Neural cell (in vitro differentiated cells): ENCODE results near the gene MXI1. TPM values are rescaled to one million over a fixed set of nuclear protein-coding genes. Genes with fewer than 3 reads are reported as not detected.
"Not testable (repeated sequence)": the region's sequence is repeated elsewhere in the genome, so short reads cannot be mapped to it uniquely, and the experiment has no call there.

Experiments
- H2AFZ ChIP-seq: fragments of 200-600, 300-800 bp; sonication (generic), shearing (Covaris generic); 2 replicates; pipeline ENCODE4 v1.6.0; 2014; ENCODE audit warnings: low read depth, mild to moderate bottlenecking, antibody characterized with exemption, low read length, moderate library complexity
- H3F3A ChIP-seq: fragments of 200-600 bp; shearing (Covaris generic); 2 replicates; pipeline ENCODE4 v1.6.1; 2016; ENCODE audit warnings: mild to moderate bottlenecking, moderate library complexity, mixed read lengths, antibody characterized with exemption, low read length; ENCODE audit not compliant: insufficient read depth, poor library complexity, severe bottlenecking
- H3K27ac ChIP-seq: fragments of 200-600, 300-800 bp; sonication (generic), shearing (Covaris generic); 2 replicates; pipeline ENCODE4 v1.5.1; 2014; ENCODE audit warnings: mild to moderate bottlenecking, low read length, moderate library complexity
- H3K27me3 ChIP-seq: fragments of 300-800, 200-600 bp; sonication (generic), shearing (Covaris generic); 2 replicates; pipeline ENCODE4 v1.6.0; 2014; ENCODE audit warnings: mild to moderate bottlenecking, low read depth, low read length, moderate library complexity; ENCODE audit not compliant: insufficient read depth
- H3K36me3 ChIP-seq: fragments of 300-800, 200-600 bp; sonication (generic), shearing (Covaris generic); 2 replicates; pipeline ENCODE4 v1.5.1; 2014; ENCODE audit warnings: mild to moderate bottlenecking, antibody characterized with exemption, low read length, moderate library complexity; ENCODE audit not compliant: insufficient read depth
- H3K4me2 ChIP-seq: fragments of 300-800, 200-600 bp; sonication (generic), shearing (Covaris generic); 2 replicates; pipeline ENCODE4 v1.6.0; 2014; ENCODE audit warnings: mild to moderate bottlenecking, low read length
- H3K4me3 ChIP-seq: fragments of 300-800, 200-600 bp; sonication (generic), shearing (Covaris generic); 2 replicates; pipeline ENCODE4 v1.5.1; 2014; ENCODE audit warnings: mild to moderate bottlenecking, low read length, moderate library complexity
- H3K79me2 ChIP-seq: fragments of 200-600 bp; shearing (Covaris generic); replicated peaks from 2 replicates; pipeline ENCODE4 v1.6.0; 2014; ENCODE audit warnings: mild to moderate bottlenecking, low read length, moderate library complexity; ENCODE audit not compliant: insufficient read depth
- H3K9ac ChIP-seq: fragments of 300-800, 200-600 bp; sonication (generic), shearing (Covaris generic); 2 replicates; pipeline ENCODE4 v1.6.1; 2016; ENCODE audit warnings: mild to moderate bottlenecking, low read length, mixed read lengths
- H3K9me2 ChIP-seq: fragments of 200-600 bp; shearing (Covaris generic); 2 replicates; pipeline ENCODE4 v1.6.1; 2016; ENCODE audit warnings: mild to moderate bottlenecking, low read length, mixed read lengths; ENCODE audit not compliant: insufficient read depth
- H3K9me3 ChIP-seq: fragments of 200-600, 300-800 bp; sonication (generic), shearing (Covaris generic); 2 replicates; pipeline ENCODE4 v1.6.1; 2016; ENCODE audit warnings: mild to moderate bottlenecking, mixed run types, low read length, moderate library complexity, mixed read lengths
- H4K20me1 ChIP-seq: fragments of 200-600 bp; shearing (Covaris generic); 2 replicates; pipeline ENCODE4 v1.6.1; 2016; ENCODE audit warnings: mild to moderate bottlenecking, mixed run types; ENCODE audit not compliant: insufficient read depth
- EP300 ChIP-seq: fragments of 450-650 bp; conservative IDR thresholded peaks from 2 replicates; pipeline ENCODE4 v1.6.1; 2014; ENCODE audit warnings: antibody characterized with exemption, mild to moderate bottlenecking, moderate library complexity; ENCODE audit not compliant: poor library complexity, severe bottlenecking
- EZH2 ChIP-seq: fragments of 200-600, 300-800 bp; shearing (Covaris generic), sonication (generic); IDR thresholded peaks from 2 replicates; pipeline ENCODE4 v1.6.1; 2014; ENCODE audit warnings: antibody characterized with exemption, low read length, borderline replicate concordance, mild to moderate bottlenecking; ENCODE audit not compliant: insufficient read depth, poor library complexity, severe bottlenecking
- MXI1 ChIP-seq: fragments of 450-650 bp; conservative IDR thresholded peaks from 2 replicates; pipeline ENCODE4 v1.6.1; 2014; ENCODE audit warnings: antibody characterized with exemption, mild to moderate bottlenecking; ENCODE audit not compliant: poor library complexity, severe bottlenecking
- POLR2AphosphoS5 ChIP-seq: IDR thresholded peaks from 2 replicates; pipeline ENCODE4 v1.6.1; 2012
- RAD21 ChIP-seq: fragments of 450-650 bp; conservative IDR thresholded peaks from 2 replicates; pipeline ENCODE4 v1.6.1; 2014; ENCODE audit warnings: antibody characterized with exemption, mild to moderate bottlenecking, moderate library complexity
- SMC3 ChIP-seq: fragments of 450-650 bp; conservative IDR thresholded peaks from 2 replicates; pipeline ENCODE4 v1.6.1; 2014; ENCODE audit warnings: antibody characterized with exemption, mild to moderate bottlenecking, moderate library complexity; ENCODE audit not compliant: poor library complexity
- TAF1 ChIP-seq: IDR thresholded peaks from 2 replicates; pipeline ENCODE4 v1.6.1; 2012; ENCODE audit warnings: low read depth
- polyA plus RNA-seq: library from polyadenylated mRNA; depleted of rRNA; stranded (reverse); fragments of >200 nt; gene quantifications from 2 replicates; pipeline ENCODE4 v1.2.3, GENCODE V29; 2014
- TF ChIP-seq, protein P1 (sequence below): IDR thresholded peaks from 2 replicates; pipeline ENCODE4 v1.6.1; 2012; ENCODE audit warnings: borderline replicate concordance
- TF ChIP-seq, protein P2 (sequence below): fragments of 450-650 bp; IDR thresholded peaks from 2 replicates; pipeline ENCODE4 v1.5.1; 2014; ENCODE audit warnings: antibody characterized with exemption, mild to moderate bottlenecking, moderate library complexity; ENCODE audit not compliant: poor library complexity, severe bottlenecking

Gene MXI1
- polyA plus RNA-seq, 1 donor from 2014 or later, result 69.5 TPM

DNA sequence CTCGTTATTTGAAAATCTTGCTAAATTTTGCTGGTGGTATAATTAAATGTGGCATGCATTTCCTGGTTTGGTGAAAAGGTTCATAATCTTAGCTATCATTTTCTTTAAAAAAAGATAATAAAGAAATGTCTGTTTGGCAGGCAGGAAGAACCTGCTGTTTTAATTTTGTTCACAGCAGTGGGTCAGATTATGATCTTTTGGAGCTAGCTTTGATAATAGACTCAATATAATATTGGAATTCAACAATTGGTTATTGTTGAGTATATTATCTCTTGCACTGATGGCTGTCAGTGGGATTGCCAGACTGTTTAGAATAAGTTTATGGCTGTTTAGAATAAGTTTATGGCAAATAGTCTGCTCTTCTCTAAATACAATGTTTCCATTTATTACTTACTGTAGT is 35.1 kb downstream of the MXI1 start:
- Histone ChIP-seq H3K9me2 (no peaks in the 10 kb centered on the region), H2AFZ (no peak overlapping the region), H3K4me3 (no peak overlapping the region), H3K9ac (no peak overlapping the region), H3K36me3 (no peaks in the 10 kb centered on the region), H3K27ac (no peak overlapping the region), H3K4me2 (no peak overlapping the region), H4K20me1 (no peaks in the 10 kb centered on the region), H3F3A (no peaks in the 10 kb centered on the region), H3K79me2 (peaks cover 21% of the 10 kb centered on the region), H3K9me3 (no peaks in the 10 kb centered on the region), H3K27me3 (no peaks in the 10 kb centered on the region)
- TF ChIP-seq RAD21 (no peak), MXI1 (no peak), SMC3 (no peak), EP300 (no peak), EZH2 (no peak), TAF1 (no peak), POLR2AphosphoS5 (no peak)
- TF ChIP-seq, protein P1, sequence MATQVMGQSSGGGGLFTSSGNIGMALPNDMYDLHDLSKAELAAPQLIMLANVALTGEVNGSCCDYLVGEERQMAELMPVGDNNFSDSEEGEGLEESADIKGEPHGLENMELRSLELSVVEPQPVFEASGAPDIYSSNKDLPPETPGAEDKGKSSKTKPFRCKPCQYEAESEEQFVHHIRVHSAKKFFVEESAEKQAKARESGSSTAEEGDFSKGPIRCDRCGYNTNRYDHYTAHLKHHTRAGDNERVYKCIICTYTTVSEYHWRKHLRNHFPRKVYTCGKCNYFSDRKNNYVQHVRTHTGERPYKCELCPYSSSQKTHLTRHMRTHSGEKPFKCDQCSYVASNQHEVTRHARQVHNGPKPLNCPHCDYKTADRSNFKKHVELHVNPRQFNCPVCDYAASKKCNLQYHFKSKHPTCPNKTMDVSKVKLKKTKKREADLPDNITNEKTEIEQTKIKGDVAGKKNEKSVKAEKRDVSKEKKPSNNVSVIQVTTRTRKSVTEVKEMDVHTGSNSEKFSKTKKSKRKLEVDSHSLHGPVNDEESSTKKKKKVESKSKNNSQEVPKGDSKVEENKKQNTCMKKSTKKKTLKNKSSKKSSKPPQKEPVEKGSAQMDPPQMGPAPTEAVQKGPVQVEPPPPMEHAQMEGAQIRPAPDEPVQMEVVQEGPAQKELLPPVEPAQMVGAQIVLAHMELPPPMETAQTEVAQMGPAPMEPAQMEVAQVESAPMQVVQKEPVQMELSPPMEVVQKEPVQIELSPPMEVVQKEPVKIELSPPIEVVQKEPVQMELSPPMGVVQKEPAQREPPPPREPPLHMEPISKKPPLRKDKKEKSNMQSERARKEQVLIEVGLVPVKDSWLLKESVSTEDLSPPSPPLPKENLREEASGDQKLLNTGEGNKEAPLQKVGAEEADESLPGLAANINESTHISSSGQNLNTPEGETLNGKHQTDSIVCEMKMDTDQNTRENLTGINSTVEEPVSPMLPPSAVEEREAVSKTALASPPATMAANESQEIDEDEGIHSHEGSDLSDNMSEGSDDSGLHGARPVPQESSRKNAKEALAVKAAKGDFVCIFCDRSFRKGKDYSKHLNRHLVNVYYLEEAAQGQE, result no peak
- TF ChIP-seq, protein P2, sequence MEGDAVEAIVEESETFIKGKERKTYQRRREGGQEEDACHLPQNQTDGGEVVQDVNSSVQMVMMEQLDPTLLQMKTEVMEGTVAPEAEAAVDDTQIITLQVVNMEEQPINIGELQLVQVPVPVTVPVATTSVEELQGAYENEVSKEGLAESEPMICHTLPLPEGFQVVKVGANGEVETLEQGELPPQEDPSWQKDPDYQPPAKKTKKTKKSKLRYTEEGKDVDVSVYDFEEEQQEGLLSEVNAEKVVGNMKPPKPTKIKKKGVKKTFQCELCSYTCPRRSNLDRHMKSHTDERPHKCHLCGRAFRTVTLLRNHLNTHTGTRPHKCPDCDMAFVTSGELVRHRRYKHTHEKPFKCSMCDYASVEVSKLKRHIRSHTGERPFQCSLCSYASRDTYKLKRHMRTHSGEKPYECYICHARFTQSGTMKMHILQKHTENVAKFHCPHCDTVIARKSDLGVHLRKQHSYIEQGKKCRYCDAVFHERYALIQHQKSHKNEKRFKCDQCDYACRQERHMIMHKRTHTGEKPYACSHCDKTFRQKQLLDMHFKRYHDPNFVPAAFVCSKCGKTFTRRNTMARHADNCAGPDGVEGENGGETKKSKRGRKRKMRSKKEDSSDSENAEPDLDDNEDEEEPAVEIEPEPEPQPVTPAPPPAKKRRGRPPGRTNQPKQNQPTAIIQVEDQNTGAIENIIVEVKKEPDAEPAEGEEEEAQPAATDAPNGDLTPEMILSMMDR, result no peak

DNA sequence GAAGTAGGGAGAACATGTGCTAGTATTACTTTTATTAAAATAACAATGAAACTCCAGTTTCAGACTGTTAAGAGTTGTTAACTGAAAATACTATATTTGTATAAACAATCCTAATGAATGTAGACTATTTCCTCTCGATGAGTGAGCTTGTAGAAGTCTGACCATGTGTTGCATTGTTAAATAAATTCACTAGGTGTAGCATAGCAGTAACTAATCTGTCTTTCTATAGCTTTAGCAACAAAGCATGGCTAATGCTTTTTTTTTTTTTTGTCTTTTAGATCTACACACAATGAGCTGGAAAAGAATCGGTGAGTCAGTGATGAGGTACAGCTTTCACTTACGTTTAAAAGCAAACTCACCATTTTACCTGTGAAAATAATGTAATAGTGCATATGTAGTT is 37.1 kb downstream of the MXI1 start:
- H3K4me3 ChIP-seq, result no peak overlapping the region
- no peak overlapping the region for H3K9ac ChIP-seq
- H2AFZ ChIP-seq, result no peak overlapping the region
- no peak overlapping the region for H3K4me2 ChIP-seq
- TF ChIP-seq RAD21 (no peak), TAF1 (no peak), SMC3 (no peak), MXI1 (no peak), POLR2AphosphoS5 (no peak), EP300 (no peak), EZH2 (no peak)
- TF ChIP-seq, protein P1, result no peak
- TF ChIP-seq, protein P2, result no peak
- H3F3A ChIP-seq, result no peaks in the 10 kb centered on the region
- H3K9me2 ChIP-seq, result no peaks in the 10 kb centered on the region
- H3K27me3 ChIP-seq, result no peaks in the 10 kb centered on the region
- no peaks in the 10 kb centered on the region for H4K20me1 ChIP-seq
- no peak overlapping the region for H3K27ac ChIP-seq
- H3K36me3 ChIP-seq, result no peaks in the 10 kb centered on the region
- no peaks in the 10 kb centered on the region for H3K9me3 ChIP-seq
- H3K79me2 ChIP-seq, result peaks cover 17% of the 10 kb centered on the region

DNA sequence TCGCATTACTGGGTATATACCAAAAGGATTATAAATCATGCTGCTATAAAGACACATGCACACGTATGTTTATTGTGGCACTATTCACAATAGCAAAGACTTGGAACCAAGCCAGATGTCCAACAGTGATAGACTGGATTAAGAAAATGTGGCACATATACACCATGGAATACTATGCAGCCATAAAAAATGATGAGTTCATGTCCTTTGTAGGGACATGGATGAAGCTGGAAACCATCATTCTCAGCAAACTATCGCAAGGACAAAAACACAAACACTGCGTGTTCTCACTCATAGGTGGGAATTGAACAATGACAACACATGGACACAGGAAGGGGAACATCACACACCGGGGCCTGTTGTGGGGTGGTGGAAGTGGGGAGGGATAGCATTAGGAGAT is 40.4 kb downstream of the MXI1 start:
- H3K36me3 ChIP-seq, H3K27me3 ChIP-seq, H2AFZ ChIP-seq, H4K20me1 ChIP-seq, H3K9me2 ChIP-seq, H3K4me2 ChIP-seq, H3K4me3 ChIP-seq, H3K27ac ChIP-seq, H3K9me3 ChIP-seq, H3K79me2 ChIP-seq, H3K9ac ChIP-seq, H3F3A ChIP-seq: not testable (repeated sequence)
